CD4-positive, alpha-beta T cell (primary cell): ENCODE measurements around the gene CFAP20DC. TPM values are rescaled to one million over a fixed set of nuclear protein-coding genes. Genes with fewer than 3 reads are reported as not detected.

Experiments
- ATAC-seq: fragments of 200-7000 bp; cut with Tn5 transposase; one replicate; pipeline ENCODE4 v1.10.0; 2022; ENCODE audit warnings: mild to moderate bottlenecking; ENCODE audit not compliant: poor library complexity
- CTCF ChIA-PET: fragments of 350-600 bp; sonication (Branson Sonifier 250); formaldehyde crosslinking; loops from one replicate; lab custom pipeline; 2021; ENCODE audit warnings: antibody characterized with exemption, inconsistent platforms; lab: Charles Lee
- POLR2A ChIA-PET: fragments of 350-600 bp; sonication (Branson Sonifier 250); formaldehyde crosslinking; loops from one replicate; lab custom pipeline; 2021; ENCODE audit warnings: antibody characterized with exemption, inconsistent platforms; lab: Charles Lee
- DNase-seq, 14 experiments: peaks; one replicate each; pipeline ENCODE4 v3.0.0-alpha.2; 2013 to 2020; ENCODE audit warnings: mixed read lengths in 2 of 14
- H3K27ac ChIP-seq, 2 donors: one replicate each; pipeline versions ENCODE4 v1.5.1 to v1.7.0; 2013; ENCODE audit warnings: low read length in 2 of 2, low read depth in 1 of 2, mild to moderate bottlenecking in 1 of 2
- H3K27me3 ChIP-seq, 2 experiments: 1 replicate in 1 of 2; 2 replicates in 1 of 2; pipeline versions ENCODE4 v1.6.1 to v1.7.0; 2013; ENCODE audit warnings: low read length in 2 of 2, control low read depth in 1 of 2, mild to moderate bottlenecking in 1 of 2, moderate library complexity in 1 of 2; ENCODE audit not compliant: insufficient read depth in 2 of 2, control insufficient read depth in 1 of 2
- H3K36me3 ChIP-seq: one replicate; pipeline ENCODE4 v1.6.1; 2013; ENCODE audit warnings: low read length, control low read depth; ENCODE audit not compliant: insufficient read depth
- H3K4me1 ChIP-seq: one replicate; pipeline ENCODE4 v1.6.1; 2013; ENCODE audit warnings: low read length, control low read depth; ENCODE audit not compliant: insufficient read depth
- H3K4me3 ChIP-seq: one replicate; pipeline ENCODE4 v1.5.1; 2013; ENCODE audit warnings: mild to moderate bottlenecking, low read length, moderate library complexity
- H3K9me3 ChIP-seq, 2 experiments: 1 replicate in 1 of 2; 2 replicates in 1 of 2; pipeline versions ENCODE4 v1.6.1 to v1.7.0; 2013; ENCODE audit warnings: low read length in 2 of 2, mild to moderate bottlenecking in 2 of 2, control low read depth in 1 of 2, moderate library complexity in 1 of 2; ENCODE audit not compliant: control insufficient read depth in 1 of 2, insufficient read depth in 1 of 2
- H3K27ac Mint-ChIP-seq: one replicate; pipeline ENCODE4 v1.8.0; 2020; ENCODE audit warnings: mixed read lengths
- H3K27me3 Mint-ChIP-seq: one replicate; pipeline ENCODE4 v1.8.0; 2021; ENCODE audit warnings: mixed read lengths
- H3K36me3 Mint-ChIP-seq: one replicate; pipeline ENCODE4 v1.8.0; 2021; ENCODE audit warnings: low read depth, mixed read lengths
- H3K4me1 Mint-ChIP-seq: one replicate; pipeline ENCODE4 v1.8.0; 2021; ENCODE audit warnings: low read depth, mixed read lengths
- H3K4me3 Mint-ChIP-seq: one replicate; pipeline ENCODE4 v1.8.0; 2020; ENCODE audit warnings: mild to moderate bottlenecking, mixed read lengths
- H3K9me3 Mint-ChIP-seq: one replicate; pipeline ENCODE4 v1.8.0; 2020; ENCODE audit warnings: mixed read lengths
- intact Hi-C, 2 experiments: fragments of 100-400 bp; cut with DNase I in 1 of 2; cut with micrococcal nuclease in 1 of 2; formaldehyde crosslinking; loops; one replicate each; pipeline versions ENCODE4 v1.15.1 to v1.9.0; 2023 to 2025; cut with DNase I, micrococcal nuclease
- total RNA-seq, 174 experiments: library from RNA in 2 of 174; stranded (reverse) in 2 of 174; gene quantifications; one replicate each; pipeline ENCODE4 v1.2.3 and lab custom pipeline; 2021 to 2026
- TF ChIP-seq, protein P1 (sequence below): fragments of 200-600 bp; IDR thresholded peaks from one replicate; pipeline ENCODE4 v1.8.0; 2022; ENCODE audit warnings: antibody characterized with exemption, mild to moderate bottlenecking

The CFAP20DC gene
- total RNA-seq, 2 experiments from 2014 or later = 0.11 to 0.20 TPM

DNA sequence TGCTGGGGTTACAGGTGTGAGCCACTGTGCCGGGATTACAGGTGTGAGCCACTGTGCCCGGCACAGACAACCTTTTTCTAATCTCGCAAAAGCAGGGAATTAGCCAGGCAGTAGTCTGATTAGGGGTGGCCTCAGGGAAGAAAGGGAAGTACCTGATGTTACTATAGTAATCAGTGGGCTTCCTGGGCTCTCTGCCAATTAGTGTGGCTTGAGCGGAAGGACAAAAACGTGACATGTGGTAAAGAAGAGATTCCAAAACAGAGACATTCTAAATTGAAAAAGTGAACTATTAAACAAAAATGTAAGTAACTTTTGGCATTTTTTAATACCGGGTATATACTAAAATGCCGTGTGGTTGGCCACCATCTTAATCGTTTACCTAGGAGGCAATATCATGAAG, 48.1 kb downstream of the CFAP20DC start:
- Mint-ChIP-seq H3K27me3 (peaks cover 4% of the 10 kb centered on the region), H3K27ac (no peak overlapping the region), H3K4me1 (no peaks in the 10 kb centered on the region), H3K9me3 (no peaks in the 10 kb centered on the region), H3K36me3 (no peaks in the 10 kb centered on the region), H3K4me3 (no peak overlapping the region)
- Histone ChIP-seq H3K27me3 (no peaks in the 10 kb centered on the region), H3K4me1 (no peaks in the 10 kb centered on the region), H3K36me3 (no peaks in the 10 kb centered on the region), H3K9me3 (peaks cover 0 to 4% of the 10 kb centered on the region in 2 experiments), H3K4me3 (no peak overlapping the region), H3K27ac (no peak overlapping the region)
- ChIA-PET CTCF (no interaction called here), POLR2A (no interaction called here)
- intact Hi-C loops = no loop called here
- TF ChIP-seq, protein P1, sequence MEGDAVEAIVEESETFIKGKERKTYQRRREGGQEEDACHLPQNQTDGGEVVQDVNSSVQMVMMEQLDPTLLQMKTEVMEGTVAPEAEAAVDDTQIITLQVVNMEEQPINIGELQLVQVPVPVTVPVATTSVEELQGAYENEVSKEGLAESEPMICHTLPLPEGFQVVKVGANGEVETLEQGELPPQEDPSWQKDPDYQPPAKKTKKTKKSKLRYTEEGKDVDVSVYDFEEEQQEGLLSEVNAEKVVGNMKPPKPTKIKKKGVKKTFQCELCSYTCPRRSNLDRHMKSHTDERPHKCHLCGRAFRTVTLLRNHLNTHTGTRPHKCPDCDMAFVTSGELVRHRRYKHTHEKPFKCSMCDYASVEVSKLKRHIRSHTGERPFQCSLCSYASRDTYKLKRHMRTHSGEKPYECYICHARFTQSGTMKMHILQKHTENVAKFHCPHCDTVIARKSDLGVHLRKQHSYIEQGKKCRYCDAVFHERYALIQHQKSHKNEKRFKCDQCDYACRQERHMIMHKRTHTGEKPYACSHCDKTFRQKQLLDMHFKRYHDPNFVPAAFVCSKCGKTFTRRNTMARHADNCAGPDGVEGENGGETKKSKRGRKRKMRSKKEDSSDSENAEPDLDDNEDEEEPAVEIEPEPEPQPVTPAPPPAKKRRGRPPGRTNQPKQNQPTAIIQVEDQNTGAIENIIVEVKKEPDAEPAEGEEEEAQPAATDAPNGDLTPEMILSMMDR = no peak
- DNase-seq = no peak
- ATAC-seq = no peak

- H3K36me3 ChIP-seq = no peaks in the 10 kb centered on the region
- Mint-ChIP-seq H3K36me3 (no peaks in the 10 kb centered on the region), H3K4me3 (no peak overlapping the region), H3K27me3 (peaks cover 4% of the 10 kb centered on the region), H3K27ac (no peak overlapping the region), H3K4me1 (no peaks in the 10 kb centered on the region), H3K9me3 (no peaks in the 10 kb centered on the region)
- no peak for ATAC-seq
- TF ChIP-seq, protein P1 = no peak
- DNase-seq = no peak
- H3K27ac ChIP-seq = no peak overlapping the region
- no peak overlapping the region for H3K4me3 ChIP-seq
- POLR2A ChIA-PET = no interaction called here
- H3K9me3 ChIP-seq = peaks cover 0 to 3% of the 10 kb centered on the region in 2 experiments
- H3K27me3 ChIP-seq = no peaks in the 10 kb centered on the region
- CTCF ChIA-PET = no interaction called here
- intact Hi-C loops = no loop called here
- no peaks in the 10 kb centered on the region for H3K4me1 ChIP-seq
Observed at GRCh38 chr3:58999774-59000160, 50.1 kb downstream of the CFAP20DC start.

DNA sequence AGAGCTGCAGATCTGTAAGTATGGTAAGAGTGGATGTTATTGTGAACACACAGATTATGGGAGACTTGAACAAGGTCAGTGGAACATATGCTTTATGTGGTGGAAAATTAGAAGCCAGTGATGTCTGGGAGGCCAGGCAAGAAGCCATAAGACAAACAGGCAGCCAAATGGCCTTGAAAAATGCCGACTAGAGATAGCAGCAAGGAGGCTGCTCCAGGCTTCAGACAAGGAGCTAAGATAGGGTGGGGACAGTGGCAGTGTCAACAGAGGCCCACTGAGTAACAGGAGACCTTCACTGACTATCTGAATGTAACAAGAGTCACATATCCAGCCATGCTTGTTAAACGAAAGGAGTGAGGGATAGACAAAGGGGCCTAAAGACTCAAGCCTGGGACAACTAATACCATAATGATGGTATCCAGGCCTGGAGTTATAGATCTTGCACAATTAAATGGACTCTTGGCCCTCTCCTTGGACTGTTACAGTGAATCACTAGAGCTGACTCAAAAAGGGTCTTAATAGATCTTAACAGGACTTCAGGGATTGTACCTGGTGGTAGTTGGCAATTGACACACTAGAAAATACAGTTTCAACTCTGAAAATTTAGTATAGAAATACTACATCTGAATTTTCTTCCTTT, 50.6 kb downstream of the CFAP20DC start:
- ChIA-PET CTCF (no interaction called here), POLR2A (no interaction called here)
- intact Hi-C loops = no loop called here
- DNase-seq = no peak
- H3K36me3 ChIP-seq = no peaks in the 10 kb centered on the region
- H3K4me3 ChIP-seq = no peak overlapping the region
- TF ChIP-seq, protein P1 = no peak
- Mint-ChIP-seq H3K27ac (no peak overlapping the region), H3K4me1 (no peaks in the 10 kb centered on the region), H3K9me3 (no peaks in the 10 kb centered on the region), H3K4me3 (no peak overlapping the region), H3K27me3 (peaks cover 4% of the 10 kb centered on the region), H3K36me3 (no peaks in the 10 kb centered on the region)
- no peak overlapping the region for H3K27ac ChIP-seq
- H3K4me1 ChIP-seq = no peaks in the 10 kb centered on the region
- no peaks in the 10 kb centered on the region for H3K27me3 ChIP-seq
- peaks cover 0 to 3% of the 10 kb centered on the region in 2 experiments for H3K9me3 ChIP-seq
- no peak for ATAC-seq
